Adrenal gland (tissue), 5 donors: ENCODE results near the gene CLDN9.

Source experiments
- POLR2A ChIP-seq, 2 donors: fragments of 450-650 bp; IDR thresholded peaks; one replicate each; pipeline ENCODE4 v1.6.1; 2017; ENCODE audit warnings: antibody characterized with exemption in 2 of 2, mild to moderate bottlenecking in 2 of 2, moderate library complexity in 1 of 2
- TF ChIP-seq, protein P1 (sequence below), 6 experiments: fragments of 450-650 bp in 4 of 6; fragments of 200-600 bp in 2 of 6; sonication (generic) in 1 of 6; IDR thresholded peaks; 1 replicate in 5 of 6; 2 replicates in 1 of 6; pipeline versions ENCODE4 v1.5.1 to v1.8.0; 2016 to 2021; ENCODE audit warnings: antibody characterized with exemption in 6 of 6, mild to moderate bottlenecking in 2 of 6, moderate library complexity in 1 of 6
- donor health status: DM: no; HTN: no; CAD: no.

DNA sequence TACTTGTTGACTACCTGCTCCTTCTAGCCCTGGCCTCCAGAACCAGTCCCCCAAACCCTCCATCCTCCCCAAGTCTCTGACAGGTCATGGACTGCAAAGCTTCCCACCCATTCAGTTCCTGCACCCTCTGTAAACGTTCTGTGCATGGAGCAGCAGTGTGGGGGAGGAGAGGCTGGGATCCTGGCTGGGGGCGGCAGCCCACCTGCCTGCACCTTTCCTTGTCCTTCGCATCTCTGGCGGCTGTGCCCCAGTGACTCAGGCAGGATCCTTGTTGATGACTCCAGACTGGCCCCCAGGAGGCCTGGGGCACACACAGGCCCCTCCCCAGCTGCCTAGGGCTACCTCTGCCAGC lies 30.8 kb upstream of the CLDN9 start:
- TF ChIP-seq, protein P1, sequence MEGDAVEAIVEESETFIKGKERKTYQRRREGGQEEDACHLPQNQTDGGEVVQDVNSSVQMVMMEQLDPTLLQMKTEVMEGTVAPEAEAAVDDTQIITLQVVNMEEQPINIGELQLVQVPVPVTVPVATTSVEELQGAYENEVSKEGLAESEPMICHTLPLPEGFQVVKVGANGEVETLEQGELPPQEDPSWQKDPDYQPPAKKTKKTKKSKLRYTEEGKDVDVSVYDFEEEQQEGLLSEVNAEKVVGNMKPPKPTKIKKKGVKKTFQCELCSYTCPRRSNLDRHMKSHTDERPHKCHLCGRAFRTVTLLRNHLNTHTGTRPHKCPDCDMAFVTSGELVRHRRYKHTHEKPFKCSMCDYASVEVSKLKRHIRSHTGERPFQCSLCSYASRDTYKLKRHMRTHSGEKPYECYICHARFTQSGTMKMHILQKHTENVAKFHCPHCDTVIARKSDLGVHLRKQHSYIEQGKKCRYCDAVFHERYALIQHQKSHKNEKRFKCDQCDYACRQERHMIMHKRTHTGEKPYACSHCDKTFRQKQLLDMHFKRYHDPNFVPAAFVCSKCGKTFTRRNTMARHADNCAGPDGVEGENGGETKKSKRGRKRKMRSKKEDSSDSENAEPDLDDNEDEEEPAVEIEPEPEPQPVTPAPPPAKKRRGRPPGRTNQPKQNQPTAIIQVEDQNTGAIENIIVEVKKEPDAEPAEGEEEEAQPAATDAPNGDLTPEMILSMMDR (IDR thresholded peaks at IDR 0.05) = no peak
- TF ChIP-seq POLR2A (IDR thresholded peaks at IDR 0.05) = no peak
